ENCODE data around the gene KCNQ1.

KCNQ1 gene

DNA sequence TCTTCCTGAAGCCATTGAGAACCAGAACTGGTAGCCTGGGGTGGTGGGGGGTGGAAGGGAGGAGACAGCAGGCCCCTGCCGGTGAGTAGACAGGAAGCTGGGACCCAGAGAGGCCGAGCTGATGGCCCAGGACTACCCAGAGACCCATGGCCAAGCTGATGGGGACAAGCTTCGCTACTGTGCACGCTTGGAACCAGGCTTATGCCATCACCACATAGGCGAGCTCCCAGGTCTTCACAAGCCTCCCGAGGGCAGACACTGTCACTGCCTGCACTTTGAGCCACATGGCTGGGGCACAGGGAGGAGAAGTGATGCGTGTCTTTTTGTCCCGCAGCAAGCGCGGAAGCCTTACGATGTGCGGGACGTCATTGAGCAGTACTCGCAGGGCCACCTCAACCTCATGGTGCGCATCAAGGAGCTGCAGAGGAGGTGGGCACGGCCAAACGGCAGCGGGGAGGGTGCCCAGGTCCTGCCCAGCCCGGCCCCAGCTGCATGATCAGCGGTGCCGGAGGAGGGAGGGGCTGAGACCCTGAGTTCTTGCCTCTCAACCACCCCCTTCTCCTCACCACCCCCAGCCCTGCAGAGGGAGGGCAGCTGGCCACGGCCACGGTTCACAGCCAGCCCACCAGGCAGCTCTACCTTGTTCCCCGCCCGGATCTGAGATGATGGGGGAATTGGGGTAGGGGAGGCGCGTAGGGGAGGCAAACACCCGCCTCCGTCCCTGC, 331.0 kb downstream of the KCNQ1 start:
- DNase-seq = no peak

DNA sequence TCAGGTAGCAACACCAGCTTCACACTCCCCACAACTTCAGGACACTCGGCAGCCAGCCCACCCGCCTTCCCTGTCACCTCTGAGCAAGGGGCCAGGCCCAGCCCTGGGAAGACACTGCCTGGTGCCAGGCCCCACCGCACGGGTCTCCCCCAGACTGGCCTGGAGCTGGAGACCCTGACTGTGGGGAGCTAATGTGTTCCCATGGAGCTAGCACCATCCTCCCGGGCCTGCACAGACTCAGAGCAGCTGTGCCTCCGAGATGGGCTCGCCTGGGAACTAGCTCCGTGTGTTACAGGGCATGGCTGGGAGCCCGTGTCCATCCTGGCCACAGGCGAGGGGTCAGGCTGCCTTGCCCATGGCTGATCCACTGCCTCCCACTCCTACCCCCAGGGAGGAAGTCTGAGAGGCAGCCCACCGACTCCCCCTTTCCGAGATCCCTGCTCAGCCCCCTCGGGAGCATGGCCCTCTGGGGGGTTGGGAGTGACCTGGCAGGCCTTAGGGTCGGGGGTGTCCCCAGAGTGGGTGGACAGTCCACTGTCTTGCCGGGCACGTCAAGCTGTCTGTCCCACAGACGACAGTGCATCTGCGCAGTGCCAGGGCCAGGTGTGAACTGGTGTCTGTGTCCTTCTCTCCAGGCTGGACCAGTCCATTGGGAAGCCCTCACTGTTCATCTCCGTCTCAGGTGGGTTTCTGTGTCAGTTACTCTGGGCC, 331.7 kb downstream of the KCNQ1 start:
- no peak for DNase-seq

GRCh38 chr11:2777386-2777785, 332.6 kb downstream of the KCNQ1 start:
- peak; percentile 24 for DNase-seq

DNA sequence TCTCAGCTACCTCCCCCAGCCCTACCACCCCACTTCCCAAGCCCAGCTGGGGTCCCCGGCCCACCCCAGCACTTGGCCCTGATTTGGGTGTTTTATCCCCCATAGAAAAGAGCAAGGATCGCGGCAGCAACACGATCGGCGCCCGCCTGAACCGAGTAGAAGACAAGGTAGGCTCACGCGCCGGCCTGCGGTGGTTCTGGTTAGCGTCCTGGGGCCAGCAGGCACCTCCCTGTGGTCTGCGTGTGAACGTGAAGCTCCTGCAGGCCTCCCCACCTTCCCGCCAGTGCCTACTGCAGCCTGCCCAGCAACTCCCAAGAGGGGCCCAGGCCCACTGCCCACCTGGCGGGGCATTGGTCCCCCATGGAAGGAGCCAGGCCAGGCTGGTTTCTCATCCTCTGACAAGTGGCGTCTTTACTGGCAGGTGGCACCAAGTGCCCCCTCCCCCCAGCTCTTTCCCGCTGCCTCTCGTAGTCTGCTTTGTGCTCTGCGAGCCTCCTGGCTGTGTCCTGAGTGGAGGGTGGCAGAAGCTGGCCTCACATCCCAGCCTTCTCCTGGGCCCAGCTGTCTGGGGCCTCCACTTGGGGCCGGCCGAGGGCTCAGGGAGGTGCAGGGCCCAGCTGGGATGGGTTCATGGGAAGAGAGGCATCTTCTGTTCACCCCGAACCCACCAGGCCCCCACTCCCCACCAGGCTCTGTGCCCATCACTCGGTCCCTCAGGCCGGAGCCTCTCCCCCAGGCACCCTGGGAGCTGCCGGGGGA, 333.2 kb downstream of the KCNQ1 start:
- no peak for DNase-seq

DNA sequence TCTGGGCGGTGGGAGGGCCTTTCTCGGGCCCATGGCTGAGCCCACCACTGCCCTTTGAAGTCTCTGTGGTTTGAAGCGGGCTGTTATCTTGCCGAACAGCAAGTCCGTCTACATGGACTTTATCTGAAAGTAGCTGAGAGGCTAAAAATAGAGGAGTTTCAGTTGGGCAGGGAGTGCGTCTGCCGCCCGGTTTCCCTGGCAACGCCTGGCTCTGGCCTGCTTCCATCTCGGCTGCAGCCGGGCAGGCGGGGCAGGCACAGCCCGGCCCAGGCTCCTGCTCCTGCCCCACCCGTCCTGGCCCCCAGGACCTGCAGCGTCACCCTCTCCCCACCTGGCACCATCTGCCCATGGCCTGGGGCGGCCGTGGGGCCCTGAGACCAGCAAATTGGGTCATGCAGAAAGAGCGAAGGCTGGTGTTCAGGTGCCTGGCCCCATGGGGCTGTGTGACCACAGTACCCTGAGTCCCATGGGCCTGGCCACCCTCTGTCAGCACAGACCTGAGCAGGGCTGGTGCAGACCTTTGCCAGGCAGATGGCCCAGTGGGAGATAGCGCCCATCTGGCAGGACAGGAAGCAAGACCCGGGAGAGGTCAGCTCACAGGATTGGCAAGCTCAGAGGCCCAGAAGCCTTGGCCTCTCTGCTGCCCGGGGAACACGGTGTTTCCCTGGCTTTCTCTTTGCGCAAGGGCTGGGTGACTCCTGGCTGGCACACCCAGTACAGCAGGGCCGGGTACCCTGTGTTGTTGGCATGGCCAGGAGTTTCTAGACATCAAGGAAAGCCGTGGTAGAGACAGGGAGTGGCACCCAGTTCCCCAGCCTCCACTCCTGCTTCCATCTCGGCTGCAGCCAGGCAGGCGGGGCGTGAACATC, 334.1 kb downstream of the KCNQ1 start:
- peak; percentile 21 for DNase-seq

DNA sequence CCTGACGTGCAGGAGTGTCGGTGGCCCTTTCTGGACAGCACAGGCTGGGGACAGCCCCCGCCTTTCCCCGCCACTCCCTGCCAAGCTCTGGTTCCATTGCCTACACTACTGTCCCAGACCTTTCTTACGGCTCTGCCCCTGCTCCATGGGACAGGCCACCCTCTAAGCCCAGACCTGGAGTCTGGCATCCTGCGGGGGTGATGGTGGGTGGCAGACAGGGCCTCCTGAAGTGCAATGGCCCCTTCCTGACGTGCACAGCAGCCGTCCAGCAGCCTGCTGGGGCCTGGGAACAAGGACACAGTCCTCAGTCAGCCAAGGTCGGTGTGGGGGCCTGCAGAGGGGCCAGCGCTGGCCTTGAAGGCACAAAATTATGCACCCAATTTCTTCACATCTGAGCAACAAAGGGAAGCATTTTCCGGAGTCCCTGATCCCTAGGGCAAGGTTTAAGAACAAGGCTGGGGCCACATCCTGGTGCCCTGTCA, 334.7 kb downstream of the KCNQ1 start:
- DNase-seq = no peak

- DNase-seq = no peak
These were observed 335.4 kb downstream of the KCNQ1 start for GRCh38 chr11:2779981-2780849.

GRCh38 chr11:2780850-2781407, 336.1 kb downstream of the KCNQ1 start:
- no peak for DNase-seq

DNA sequence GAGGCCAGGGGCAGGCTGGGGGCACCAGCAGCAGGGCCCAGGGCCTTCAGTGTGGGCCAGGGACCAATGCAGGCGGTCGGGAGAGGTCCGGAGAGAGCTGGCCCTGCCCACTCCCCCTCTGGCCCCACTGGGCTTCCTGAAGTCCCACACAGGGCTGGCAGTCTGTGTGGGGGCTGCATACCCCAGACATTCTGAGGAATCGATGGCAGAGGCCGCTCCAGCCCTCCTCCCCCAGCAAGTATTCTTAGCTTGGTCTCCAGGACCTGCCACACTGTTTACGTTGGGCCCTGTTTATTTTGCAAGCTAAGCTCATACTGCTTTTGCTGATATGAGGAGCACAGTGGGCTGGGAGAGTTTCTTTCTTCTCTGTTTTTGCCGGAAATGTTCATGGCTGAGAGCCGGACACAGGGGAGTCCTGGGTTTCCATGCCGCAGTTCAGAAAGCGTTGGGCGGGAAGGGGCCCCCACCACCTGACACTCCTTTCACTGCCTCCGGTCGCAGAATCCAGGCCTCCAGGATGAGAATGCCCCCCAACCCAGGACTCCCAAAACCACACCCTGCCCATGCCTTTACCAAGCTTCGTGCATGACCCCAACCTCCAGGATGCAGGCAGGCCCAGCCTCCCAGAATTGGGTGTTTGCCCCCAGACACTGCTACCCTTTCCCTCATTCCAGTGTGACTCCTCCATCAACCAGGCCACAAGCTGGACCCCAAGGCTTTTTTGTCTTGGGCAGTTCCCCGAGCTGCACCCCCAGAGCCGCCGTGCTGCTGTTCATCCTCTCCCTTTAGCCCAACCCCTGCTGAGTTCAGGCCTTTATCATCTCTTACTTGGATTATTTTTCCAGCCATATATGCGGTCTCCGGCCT, 336.8 kb downstream of the KCNQ1 start:
- DNase-seq = no peak

DNA sequence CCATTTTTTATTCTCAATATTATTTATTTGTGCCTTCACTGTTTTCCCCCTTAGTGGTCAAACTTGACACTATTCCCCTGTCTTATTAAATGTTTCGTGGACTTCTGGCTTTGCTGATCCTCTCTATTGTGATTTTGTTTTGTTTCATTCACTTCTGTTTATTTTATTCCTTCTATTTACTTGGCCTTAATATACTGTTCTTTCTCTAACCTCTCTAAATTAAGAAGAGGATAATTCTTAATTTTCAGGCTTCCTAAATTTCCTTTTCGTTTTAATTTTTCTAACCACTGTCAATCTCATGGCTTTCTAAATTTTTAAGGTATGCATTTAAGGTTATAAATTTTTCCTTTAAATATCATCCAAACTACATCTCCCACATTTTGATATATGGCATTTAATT, 338.0 kb downstream of the KCNQ1 start:
- DNase-seq = no peak

DNA sequence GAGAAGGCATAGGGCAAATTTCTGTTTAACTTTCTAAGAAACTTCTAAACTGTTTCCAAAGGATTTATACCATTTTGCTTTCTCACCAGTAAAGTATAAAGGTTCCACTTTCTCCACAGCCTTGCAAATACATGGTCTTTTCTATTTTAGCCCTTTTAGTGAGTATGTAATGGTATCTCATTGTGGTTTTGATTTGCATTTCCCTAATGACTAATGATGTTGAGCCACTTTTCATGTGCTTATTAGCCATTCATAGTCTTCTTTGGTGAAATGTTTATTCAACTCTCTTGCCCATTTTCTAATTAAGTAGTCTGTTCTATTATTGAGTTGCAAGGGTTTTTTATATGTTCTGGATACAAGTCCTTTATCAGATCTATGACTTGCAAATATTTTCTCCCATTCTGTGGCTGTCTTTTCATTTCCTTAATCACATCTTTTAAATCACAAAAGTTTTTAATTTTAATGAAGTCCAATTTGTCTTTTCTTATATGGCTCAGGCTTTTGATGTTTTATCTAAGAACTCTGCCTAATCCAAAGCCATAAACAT, 338.8 kb downstream of the KCNQ1 start:
- no peak for DNase-seq

GRCh38 chr11:2787816-2788167, 343.0 kb downstream of the KCNQ1 start:
- DNase-seq = no peak

DNA sequence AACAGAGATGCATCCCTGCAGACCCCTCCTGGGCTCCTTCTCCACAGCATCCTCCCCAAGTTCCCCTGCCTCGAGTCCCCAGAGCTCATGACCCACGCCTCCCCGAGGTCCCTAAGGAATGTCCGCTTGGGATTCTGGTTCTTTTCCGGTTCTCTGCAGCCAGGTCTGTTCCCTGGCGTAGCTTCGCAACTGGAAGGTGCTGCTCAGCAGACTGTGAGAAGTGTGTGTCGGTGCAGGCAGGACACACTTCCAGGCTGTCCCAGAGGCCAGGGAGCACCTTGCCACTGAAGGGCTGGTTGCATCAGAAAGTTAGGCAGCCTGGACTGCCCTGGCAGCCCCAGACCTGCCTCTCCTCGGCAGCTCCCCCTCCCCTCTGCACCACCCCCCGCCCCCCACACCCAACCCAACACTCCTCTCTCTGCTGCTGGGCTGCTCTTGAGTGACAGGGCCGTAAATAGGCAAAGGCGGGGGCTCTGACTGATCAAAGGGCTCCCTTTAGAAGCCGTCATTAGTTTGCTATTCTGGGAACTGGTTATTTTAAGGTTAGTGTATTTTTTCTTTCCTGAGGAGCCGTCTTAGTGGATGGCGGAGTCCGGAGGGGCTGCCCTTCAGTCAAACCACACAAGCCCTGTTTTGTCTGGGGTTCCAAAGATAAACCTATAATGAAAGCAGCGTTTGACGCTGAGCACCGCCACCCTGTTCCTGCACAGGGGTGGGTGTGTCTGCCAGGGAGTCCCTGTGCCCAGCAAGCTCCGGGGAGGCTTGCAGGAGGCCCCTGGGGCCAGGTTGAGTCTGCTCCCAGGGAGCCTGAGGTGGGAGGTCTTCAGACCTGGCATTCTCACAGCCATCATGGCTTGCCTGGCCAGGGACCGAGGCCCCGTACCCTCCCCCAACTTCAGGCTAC, 343.6 kb downstream of the KCNQ1 start:
- DNase-seq = no peak

GRCh38 chr11:2789331-2789730, 344.5 kb downstream of the KCNQ1 start:
- DNase-seq = no peak

- DNase-seq = no peak
These were observed 345.2 kb downstream of the KCNQ1 start for GRCh38 chr11:2789791-2790567.

- no peak for DNase-seq
These were observed 345.7 kb downstream of the KCNQ1 start for GRCh38 chr11:2790568-2790921.

DNA sequence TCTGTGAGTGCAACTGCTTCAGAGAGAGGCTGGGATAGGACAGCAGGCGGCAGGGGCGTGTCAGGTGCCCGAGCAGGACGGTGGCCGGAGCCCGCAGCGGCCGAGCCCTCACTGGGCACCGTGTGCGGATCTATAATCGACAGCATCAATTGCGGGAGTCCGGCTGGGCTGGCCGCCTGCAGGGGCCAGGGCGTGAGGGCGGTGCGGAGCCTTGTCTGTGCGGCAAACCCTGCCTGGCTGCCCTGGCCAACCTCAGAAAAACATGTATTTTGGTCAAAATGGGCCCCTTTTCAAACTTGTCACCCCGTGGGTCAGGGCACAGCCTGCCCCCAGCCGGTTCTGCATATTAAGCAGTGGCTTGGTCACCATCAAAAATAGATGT, 346.3 kb downstream of the KCNQ1 start:
- DNase-seq = no peak

Data from fibroblast of skin of abdomen (primary cell).